H7 (cell line): ENCODE measurements around the gene IQGAP1. TPM values are rescaled to one million over a fixed set of nuclear protein-coding genes. Genes with fewer than 3 reads are reported as not detected.

ENCODE experiments used
- DNase-seq: peaks from one replicate; pipeline ENCODE4 v3.0.0; 2012
- H3K27me3 ChIP-seq: 2 replicates; pipeline ENCODE4 v1.6.0; 2011; ENCODE audit warnings: mild to moderate bottlenecking, low read length; ENCODE audit not compliant: control insufficient read depth, insufficient read depth
- H3K36me3 ChIP-seq: replicated peaks from 2 replicates; pipeline ENCODE4 v1.5.1; 2011; ENCODE audit warnings: low read length; ENCODE audit not compliant: control insufficient read depth, insufficient read depth
- H3K4me3 ChIP-seq: 2 replicates; pipeline ENCODE4 v1.5.1; 2011; ENCODE audit warnings: low read depth, mild to moderate bottlenecking, control low read depth, low read length, moderate library complexity; ENCODE audit not compliant: insufficient read depth
- total RNA-seq: library from RNA; depleted of rRNA; stranded (reverse); fragments of >200 nt; shearing (Covaris generic); gene quantifications from 2 replicates; pipeline ENCODE4 v1.2.3, GENCODE V29; 2014

IQGAP1 gene
- total RNA-seq, 1 experiment from 2014 or later, result 74.7 TPM

DNA sequence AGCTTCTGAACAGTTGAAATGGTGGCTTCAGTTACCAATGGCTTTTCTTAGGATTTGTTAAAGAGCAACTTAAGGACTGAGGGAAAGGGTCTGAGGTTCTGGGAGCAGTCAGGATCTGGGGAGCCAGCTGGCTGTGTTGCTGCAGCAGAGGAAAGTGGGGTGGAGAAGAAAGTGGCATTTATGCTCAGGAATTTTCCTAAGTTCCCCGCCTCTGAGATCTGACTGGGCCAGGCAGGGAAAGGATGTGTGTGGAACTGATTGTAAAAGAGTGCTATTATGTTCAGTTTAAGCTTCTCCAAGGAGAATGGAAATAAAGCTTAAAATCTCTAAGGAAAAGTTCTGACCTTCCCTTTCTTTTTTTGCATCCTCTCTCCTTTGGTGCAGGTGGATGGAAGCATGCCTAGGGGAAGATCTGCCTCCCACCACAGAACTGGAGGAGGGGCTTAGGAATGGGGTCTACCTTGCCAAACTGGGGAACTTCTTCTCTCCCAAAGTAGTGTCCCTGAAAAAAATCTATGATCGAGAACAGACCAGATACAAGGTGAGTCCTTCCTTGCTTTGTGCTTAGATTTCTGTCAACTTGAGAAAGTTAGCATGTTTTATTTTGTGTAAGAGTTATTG is 37.8 kb downstream of the IQGAP1 start:
- Histone ChIP-seq H3K36me3 (no peaks in the 10 kb centered on the region), H3K27me3 (no peaks in the 10 kb centered on the region), H3K4me3 (no peak overlapping the region)
- DNase-seq, result no peak

DNA sequence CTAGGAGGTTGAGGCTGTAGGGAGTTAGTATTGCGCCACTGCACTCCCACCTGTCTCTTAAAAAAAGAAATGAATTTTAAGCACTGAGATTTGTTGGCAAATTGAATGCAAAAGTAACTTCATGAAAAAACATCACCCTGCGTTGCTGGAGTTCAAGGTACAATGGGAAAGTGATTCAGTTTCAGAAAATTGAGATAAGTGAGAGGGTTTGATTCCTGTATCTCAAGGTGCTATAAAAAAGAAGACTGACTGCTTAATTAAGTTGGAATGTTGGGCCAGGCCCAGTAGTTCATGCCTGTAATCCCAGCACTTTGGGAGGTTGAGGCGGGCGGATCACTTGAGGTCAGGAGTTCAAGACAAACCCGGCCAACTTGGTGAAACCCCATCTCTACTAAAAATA is 39.1 kb downstream of the IQGAP1 start:
- no peaks in the 10 kb centered on the region for H3K36me3 ChIP-seq
- no peaks in the 10 kb centered on the region for H3K27me3 ChIP-seq
- H3K4me3 ChIP-seq, result no peak overlapping the region
- no peak for DNase-seq

DNA sequence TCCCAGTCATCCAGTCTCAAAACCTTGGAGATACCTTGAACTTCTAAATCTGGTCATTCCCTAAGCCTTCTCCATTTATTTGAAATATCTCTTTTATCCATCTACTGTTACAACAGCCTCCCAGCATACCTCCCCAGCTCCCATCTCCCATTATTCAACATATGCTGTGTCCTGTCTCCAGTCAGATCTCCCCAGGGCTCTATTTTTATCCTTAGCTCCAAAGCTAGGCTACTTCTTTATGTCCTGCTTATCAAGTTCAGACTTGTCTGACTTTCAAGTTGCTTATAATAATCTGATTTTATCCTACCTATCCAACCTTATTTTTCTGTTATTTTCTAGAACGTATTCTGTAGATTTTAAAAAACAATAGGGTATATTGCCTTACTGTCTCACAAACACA is 44.2 kb downstream of the IQGAP1 start:
- H3K36me3 ChIP-seq, result no peaks in the 10 kb centered on the region
- no peak overlapping the region for H3K4me3 ChIP-seq
- no peak for DNase-seq
- H3K27me3 ChIP-seq, result no peaks in the 10 kb centered on the region

DNA sequence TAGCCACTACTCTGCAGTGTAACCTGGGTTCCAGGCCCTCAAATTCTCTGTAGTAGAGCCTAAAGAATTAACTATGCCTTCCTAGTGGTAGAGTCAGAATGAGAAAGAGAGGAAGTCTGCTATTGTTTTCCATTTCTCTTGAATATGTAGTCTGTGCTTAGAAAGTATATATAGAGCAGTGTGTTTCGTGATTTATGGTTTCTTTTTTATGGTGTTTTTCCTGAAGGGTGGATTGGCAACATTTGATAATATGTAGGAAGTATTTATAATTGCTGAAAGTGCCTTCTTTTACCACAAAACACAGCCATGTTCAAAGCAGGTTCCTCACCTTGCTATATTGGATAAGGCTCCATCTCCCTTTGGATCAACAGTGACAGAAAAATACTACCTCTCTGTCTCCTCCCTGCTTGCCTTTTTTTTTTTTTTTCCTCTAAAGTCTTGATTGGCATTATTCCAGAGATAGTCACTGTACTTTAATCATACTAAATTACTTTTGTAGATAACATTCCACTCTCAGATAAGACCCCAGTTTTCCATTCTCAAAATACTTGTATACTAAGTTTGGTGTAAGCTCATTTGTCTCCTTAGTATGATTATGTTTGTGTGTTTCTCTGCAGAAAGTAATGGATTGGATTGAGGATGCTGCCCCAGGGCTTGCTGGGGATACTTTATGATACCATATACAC is 47.8 kb downstream of the IQGAP1 start:
- no peaks in the 10 kb centered on the region for H3K27me3 ChIP-seq
- H3K36me3 ChIP-seq, result peaks cover 1% of the 10 kb centered on the region
- no peak for DNase-seq
- no peak overlapping the region for H3K4me3 ChIP-seq

DNA sequence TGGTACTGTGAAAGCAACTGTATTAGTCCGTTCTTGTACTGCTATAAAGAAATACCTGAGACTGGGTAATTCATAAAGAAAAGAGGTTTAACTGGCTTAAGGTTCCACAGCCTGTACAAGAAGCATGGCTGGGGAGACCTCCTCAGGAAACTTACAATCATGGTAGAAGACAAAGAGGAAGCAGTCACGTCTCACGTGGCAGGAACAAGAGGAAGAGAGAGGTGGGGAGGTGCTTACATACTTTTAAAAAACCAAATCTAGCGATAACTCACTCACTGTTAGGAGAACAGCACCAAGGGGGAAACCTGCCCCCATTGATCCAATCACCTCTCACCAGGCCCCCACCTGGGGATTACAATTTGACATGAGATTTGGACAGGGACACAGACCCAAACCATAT is 48.9 kb downstream of the IQGAP1 start:
- Histone ChIP-seq H3K36me3 (peaks cover 1% of the 10 kb centered on the region), H3K4me3 (no peak overlapping the region), H3K27me3 (no peaks in the 10 kb centered on the region)
- DNase-seq, result no peak

DNA sequence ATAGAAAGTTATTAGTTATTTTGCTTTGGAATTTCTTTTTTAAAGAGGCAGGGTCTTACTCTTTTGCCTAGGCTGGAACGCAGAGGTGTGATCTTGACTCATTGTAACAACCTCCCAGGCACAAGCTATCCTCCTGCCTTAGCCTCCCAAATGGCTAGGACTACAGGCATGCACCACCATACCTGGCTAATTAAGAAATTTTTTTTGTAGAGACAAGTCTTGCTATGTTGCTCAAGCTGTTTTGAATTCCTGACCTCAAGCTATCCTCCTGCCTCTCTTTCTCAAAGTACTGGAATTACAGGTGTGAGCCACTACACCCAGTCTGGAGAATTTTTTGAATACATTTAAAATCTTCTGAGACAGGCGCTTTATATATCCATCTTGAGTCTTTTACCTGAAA is 49.5 kb downstream of the IQGAP1 start:
- peaks cover 1% of the 10 kb centered on the region for H3K36me3 ChIP-seq
- H3K4me3 ChIP-seq, result no peak overlapping the region
- no peak for DNase-seq

DNA sequence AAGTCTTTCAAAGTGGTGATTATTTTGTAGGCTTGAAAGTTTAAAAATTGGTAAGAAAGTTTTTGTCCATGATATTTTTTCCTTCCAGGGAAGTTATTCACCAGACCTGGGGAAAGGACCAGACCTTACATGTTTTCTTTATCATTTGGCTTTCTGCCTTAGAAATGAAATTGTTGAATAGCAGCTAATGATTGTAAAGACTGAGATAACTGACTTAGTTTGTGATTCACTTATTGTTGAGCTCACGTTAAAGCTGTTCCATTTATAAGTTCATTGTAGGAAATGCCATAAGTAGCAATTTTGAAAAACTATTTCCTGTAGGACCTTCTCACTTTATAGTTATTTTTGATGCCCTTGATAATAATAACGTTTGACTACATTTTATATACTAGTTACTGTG is 51.9 kb downstream of the IQGAP1 start:
- Histone ChIP-seq H3K4me3 (no peak overlapping the region), H3K36me3 (peaks cover 2% of the 10 kb centered on the region), H3K27me3 (no peaks in the 10 kb centered on the region)
- no peak for DNase-seq

More for the DNA sequence above, 49.5 kb downstream of the IQGAP1 start:
- H3K27me3 ChIP-seq, result no peaks in the 10 kb centered on the region

DNA sequence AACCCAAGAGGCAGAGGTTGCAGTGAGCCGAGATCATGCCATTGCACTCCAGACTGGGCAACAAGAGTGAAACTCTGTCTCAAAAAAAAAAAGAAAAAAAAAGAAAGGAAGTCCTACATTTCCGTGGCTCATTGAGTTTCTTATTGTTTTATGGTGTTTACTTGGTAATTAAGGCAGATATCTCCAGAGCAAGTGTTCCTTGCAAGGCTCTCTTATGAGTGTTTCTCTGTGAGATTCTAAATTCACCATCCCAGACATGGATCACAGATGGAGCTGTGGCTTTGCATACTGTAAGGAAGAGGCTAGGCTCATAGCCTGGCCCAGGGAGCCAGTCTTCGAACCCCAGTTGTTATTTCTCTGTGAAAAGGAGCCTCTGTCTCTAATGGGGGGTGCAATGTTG is 53.0 kb downstream of the IQGAP1 start:
- Histone ChIP-seq H3K27me3 (no peaks in the 10 kb centered on the region), H3K4me3 (no peak overlapping the region), H3K36me3 (peaks cover 2% of the 10 kb centered on the region)
- no peak for DNase-seq

DNA sequence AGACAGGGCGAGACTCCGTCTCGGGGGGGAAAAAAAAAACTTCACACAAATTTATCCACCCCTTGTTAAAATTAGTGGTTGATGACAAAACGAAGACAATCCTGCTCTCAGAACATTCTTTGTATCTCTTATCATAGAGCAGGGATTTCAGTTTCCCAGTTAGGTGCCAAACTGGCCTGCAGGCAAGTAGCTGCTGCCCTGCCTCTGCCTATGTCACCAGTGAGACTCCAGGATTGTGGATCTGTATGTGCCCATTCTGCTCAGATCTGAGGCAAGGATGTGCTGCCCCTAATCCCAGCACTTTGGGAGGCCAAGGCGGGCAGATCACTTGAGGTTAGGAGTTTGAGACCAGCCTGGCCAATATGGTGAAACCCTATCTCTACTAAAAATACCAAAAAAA is 54.4 kb downstream of the IQGAP1 start:
- no peaks in the 10 kb centered on the region for H3K27me3 ChIP-seq
- DNase-seq, result no peak
- no peak overlapping the region for H3K4me3 ChIP-seq
- peaks cover 2% of the 10 kb centered on the region for H3K36me3 ChIP-seq

DNA sequence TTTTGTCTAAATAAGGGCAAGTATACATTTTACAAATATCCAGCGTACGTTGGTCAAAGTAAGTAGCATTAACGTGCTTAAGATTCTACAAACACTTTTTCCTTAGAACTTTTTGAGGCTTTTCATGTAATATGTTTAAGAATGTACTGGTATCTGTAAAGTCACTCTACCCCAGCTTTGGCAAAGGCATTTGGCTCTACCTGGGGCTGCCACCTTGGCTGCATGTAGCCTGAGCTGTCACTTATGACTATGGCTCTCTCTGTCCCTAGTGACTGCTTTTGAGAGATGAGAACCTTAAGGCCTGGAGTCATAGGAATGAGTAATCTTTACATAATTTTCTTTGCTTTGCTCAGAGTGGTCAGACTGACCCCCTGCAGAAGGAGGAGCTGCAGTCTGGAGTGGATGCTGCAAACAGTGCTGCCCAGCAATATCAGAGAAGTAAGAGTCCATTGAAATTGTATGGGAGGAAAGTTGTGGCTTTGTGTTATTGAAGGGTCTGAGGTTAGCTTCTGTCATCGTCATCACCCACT is 61.2 kb downstream of the IQGAP1 start:
- H3K4me3 ChIP-seq, result no peak overlapping the region
- DNase-seq, result no peak
- peaks cover 8% of the 10 kb centered on the region for H3K36me3 ChIP-seq
- no peaks in the 10 kb centered on the region for H3K27me3 ChIP-seq

DNA sequence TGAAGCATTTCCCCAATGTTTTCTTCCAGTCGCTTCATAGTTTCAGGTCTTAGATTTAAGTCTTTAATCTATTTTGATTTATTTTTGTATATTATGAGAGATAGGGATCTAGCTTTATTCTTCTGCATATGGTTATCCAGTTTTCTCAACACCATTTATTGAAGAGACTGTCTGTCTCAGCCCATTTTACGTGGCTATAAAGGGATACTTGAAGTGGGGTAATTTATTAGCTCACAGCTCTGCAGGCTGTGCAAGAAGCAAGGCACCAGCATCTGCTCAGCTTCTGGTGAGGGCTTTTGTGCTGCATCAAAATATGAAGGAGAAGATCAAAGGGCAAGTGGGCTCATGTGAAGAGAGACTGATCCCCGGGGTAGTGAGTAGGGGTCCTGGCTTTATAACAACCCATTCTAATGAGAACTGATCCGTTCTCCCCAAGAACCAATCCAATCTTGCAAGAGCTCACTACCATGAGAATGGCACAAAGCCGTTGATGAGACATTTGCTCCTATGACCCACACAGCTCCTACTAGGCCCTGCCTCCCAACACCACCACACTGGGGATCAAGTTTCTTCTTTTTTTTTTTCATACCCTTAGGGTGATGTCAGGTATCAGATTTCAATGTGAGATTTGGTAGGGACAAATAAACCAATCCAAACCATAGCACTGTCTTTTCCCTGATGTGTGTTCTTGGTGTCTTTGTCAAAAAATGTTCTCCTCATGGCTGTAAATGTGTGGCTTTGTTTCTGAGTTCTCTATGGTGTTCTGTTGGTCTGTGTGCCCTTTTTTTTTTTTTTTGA is 63.2 kb downstream of the IQGAP1 start:
- Histone ChIP-seq H3K4me3 (no peak overlapping the region), H3K27me3 (no peaks in the 10 kb centered on the region), H3K36me3 (peaks cover 11% of the 10 kb centered on the region)
- DNase-seq, result no peak

DNA sequence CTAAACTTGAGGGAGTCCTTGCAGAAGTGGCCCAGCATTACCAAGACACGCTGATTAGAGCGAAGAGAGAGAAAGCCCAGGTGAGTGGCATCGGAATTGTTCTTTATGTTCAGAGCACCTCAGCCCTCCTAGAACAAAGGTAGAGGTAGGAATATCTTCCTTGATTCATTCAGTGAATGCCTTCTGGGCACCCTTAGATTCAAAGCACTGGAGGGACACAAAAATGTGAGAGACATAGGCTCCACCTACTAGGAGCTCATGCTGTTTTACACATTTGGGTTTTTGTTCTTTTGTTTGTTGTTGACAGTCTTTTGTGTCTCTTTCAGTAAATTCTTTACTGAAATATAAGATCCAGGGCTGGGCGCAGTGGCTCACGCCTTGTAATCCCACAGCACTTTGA is 68.2 kb downstream of the IQGAP1 start:
- Histone ChIP-seq H3K27me3 (no peaks in the 10 kb centered on the region), H3K36me3 (peaks cover 11% of the 10 kb centered on the region), H3K4me3 (no peak overlapping the region)
- no peak for DNase-seq

DNA sequence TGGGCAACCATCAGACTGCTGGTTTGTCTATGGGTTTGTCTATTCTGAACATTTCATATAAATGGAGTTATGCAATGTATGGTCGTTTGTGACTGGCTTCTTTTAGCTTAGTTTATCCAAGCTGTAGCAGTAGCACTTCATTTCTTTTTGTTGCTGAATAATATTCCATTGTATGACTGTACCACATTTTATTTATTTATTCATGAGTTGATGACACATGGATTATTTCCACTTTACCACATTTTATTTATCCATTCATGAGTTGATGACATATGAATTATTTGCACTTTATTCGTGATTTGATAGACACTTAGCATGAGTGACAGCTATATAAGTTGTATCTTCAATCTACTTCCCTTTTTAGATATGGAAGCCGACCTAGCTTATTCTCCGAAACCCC is 70.0 kb downstream of the IQGAP1 start:
- no peaks in the 10 kb centered on the region for H3K27me3 ChIP-seq
- H3K36me3 ChIP-seq, result peaks cover 6% of the 10 kb centered on the region
- no peak for DNase-seq
- no peak overlapping the region for H3K4me3 ChIP-seq

DNA sequence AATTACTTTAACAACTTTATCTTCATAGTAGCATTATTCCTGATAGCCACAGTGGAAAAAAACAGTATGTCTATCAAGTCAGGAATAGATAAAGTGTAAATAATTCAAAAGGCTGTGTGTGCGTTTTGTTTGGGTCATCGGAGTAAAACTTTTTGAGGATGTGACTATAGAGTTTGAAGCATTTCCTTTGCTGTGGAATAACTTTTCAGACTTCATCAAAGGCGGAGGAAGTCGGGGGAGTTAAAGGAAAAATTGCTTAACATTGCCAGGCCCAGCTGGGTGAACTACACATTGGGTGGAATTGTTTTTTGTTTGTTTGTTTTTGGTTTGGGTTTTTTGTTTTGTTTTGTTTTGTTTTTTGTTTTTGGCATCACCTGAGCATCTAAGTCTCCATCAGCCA is 71.3 kb downstream of the IQGAP1 start:
- H3K27me3 ChIP-seq, result no peaks in the 10 kb centered on the region
- H3K36me3 ChIP-seq, result peaks cover 5% of the 10 kb centered on the region
- no peak for DNase-seq
- no peak overlapping the region for H3K4me3 ChIP-seq
